Spinal cord (tissue), 10 donors: ENCODE measurements around the gene OSTM1. TPM values are rescaled to one million over a fixed set of nuclear protein-coding genes. Genes with fewer than 3 reads are reported as not detected.
A peak's percentile ranks its signal among the peaks of the same experiment; 100 is the strongest.

Source experiments
- DNase-seq, 6 donors: peaks; one replicate each; pipeline versions ENCODE4 v3.0.0 to v3.0.0-alpha.2; 2013 to 2015; ENCODE audit warnings: low spot score in 6 of 6, low read depth in 4 of 6
- H3K27ac ChIP-seq: one replicate; pipeline ENCODE4 v1.5.1; 2013; ENCODE audit warnings: low read depth, low read length, control low read depth
- H3K27me3 ChIP-seq: one replicate; pipeline ENCODE4 v1.6.1; 2013; ENCODE audit warnings: low read length; ENCODE audit not compliant: control insufficient read depth, insufficient read depth
- H3K36me3 ChIP-seq: one replicate; pipeline ENCODE4 v1.6.1; 2013; ENCODE audit warnings: low read length; ENCODE audit not compliant: control insufficient read depth, insufficient read depth
- H3K4me1 ChIP-seq: one replicate; pipeline ENCODE4 v1.6.1; 2013; ENCODE audit warnings: low read length; ENCODE audit not compliant: control insufficient read depth, insufficient read depth
- H3K4me3 ChIP-seq: one replicate; pipeline ENCODE4 v1.5.1; 2013; ENCODE audit warnings: low read depth, low read length, control low read depth
- H3K9me3 ChIP-seq: one replicate; pipeline ENCODE4 v1.6.1; 2013; ENCODE audit warnings: low read length; ENCODE audit not compliant: control insufficient read depth, insufficient read depth
- WGBS: methylation state at CpG from one replicate; pipeline ENCODE4 v1.1.5; 2013; ENCODE audit warnings: missing lambda C conversion rate; ENCODE audit not compliant: insufficient coverage; 5-methylcytosine and 5-hydroxymethylcytosine counted together
- polyA plus RNA-seq, 2 donors: library from polyadenylated mRNA; unstranded; fragments of 120-200 nt; gene quantifications; one replicate each; pipeline ENCODE4 v1.2.1, GENCODE V29; 2013; ENCODE audit not compliant: insufficient read length in 2 of 2
- total RNA-seq, 2 donors: library from RNA; depleted of rRNA in 1 of 2; stranded (reverse); fragments of 120-200 nt in 1 of 2; fragments of >200 nt in 1 of 2; gene quantifications; one replicate each; pipeline versions ENCODE4 v1.2.3 to v1.2.4, GENCODE V29; 2013 to 2014
- donor health status: healthy.

OSTM1 gene
- total and polyA plus RNA-seq, 4 donors, result 35.2 to 52.0 (median 44.3) TPM

- 67% methylated on average over 3 of the region's 5 CpGs for WGBS
- Histone ChIP-seq H3K27me3 (peaks cover 10% of the 10 kb centered on the region), H3K4me1 (no peaks in the 10 kb centered on the region), H3K4me3 (no peak overlapping the region), H3K36me3 (no peaks in the 10 kb centered on the region), H3K27ac (no peak overlapping the region), H3K9me3 (no peaks in the 10 kb centered on the region)
- no peak for DNase-seq
These were observed 31.7 kb upstream of the OSTM1 start for GRCh38 chr6:108106261-108106660.

- no peak for DNase-seq
- no CpG with 5 or more reads among the region's 1 CpG for WGBS
These were observed 31.0 kb upstream of the OSTM1 start for GRCh38 chr6:108105571-108105970.

GRCh38 chr6:108102965-108103364 lies 28.4 kb upstream of the OSTM1 start:
- H3K4me1 ChIP-seq, result no peaks in the 10 kb centered on the region
- H3K27me3 ChIP-seq, result peaks cover 3% of the 10 kb centered on the region
- no peak overlapping the region for H3K4me3 ChIP-seq
- DNase-seq, result no peak
- WGBS, result no CpG with 5 or more reads among the region's 3 CpGs
- no peaks in the 10 kb centered on the region for H3K36me3 ChIP-seq
- H3K27ac ChIP-seq, result no peak overlapping the region
- H3K9me3 ChIP-seq, result no peaks in the 10 kb centered on the region

More at GRCh38 chr6:108105571-108105970, 31.0 kb upstream of the OSTM1 start:
- Histone ChIP-seq H3K9me3 (no peaks in the 10 kb centered on the region), H3K27ac (no peak overlapping the region), H3K4me3 (no peak overlapping the region), H3K4me1 (no peaks in the 10 kb centered on the region), H3K36me3 (no peaks in the 10 kb centered on the region), H3K27me3 (peaks cover 5% of the 10 kb centered on the region)

GRCh38 chr6:108100003-108100402 lies 25.5 kb upstream of the OSTM1 start:
- WGBS, result no CpG with 5 or more reads among the region's 2 CpGs

GRCh38 chr6:108097882-108098281 lies 23.3 kb upstream of the OSTM1 start:
- H3K27me3 ChIP-seq, result peaks cover 3% of the 10 kb centered on the region
- no peak for DNase-seq
- no peaks in the 10 kb centered on the region for H3K4me1 ChIP-seq
- WGBS, result no CpG with 5 or more reads among the region's 1 CpG
- H3K27ac ChIP-seq, result no peak overlapping the region
- no peak overlapping the region for H3K4me3 ChIP-seq
- no peaks in the 10 kb centered on the region for H3K9me3 ChIP-seq
- H3K36me3 ChIP-seq, result no peaks in the 10 kb centered on the region

More at GRCh38 chr6:108100003-108100402, 25.5 kb upstream of the OSTM1 start:
- no peaks in the 10 kb centered on the region for H3K4me1 ChIP-seq
- H3K4me3 ChIP-seq, result no peak overlapping the region
- H3K27me3 ChIP-seq, result peaks cover 3% of the 10 kb centered on the region
- no peaks in the 10 kb centered on the region for H3K36me3 ChIP-seq
- no peak for DNase-seq
- no peak overlapping the region for H3K27ac ChIP-seq
- no peaks in the 10 kb centered on the region for H3K9me3 ChIP-seq

GRCh38 chr6:108093781-108094300 lies 19.3 kb upstream of the OSTM1 start:
- Histone ChIP-seq H3K36me3 (no peaks in the 10 kb centered on the region), H3K9me3 (no peaks in the 10 kb centered on the region), H3K4me3 (no peak overlapping the region), H3K27ac (no peak overlapping the region), H3K27me3 (no peaks in the 10 kb centered on the region), H3K4me1 (no peaks in the 10 kb centered on the region)
- no CpG with 5 or more reads among the region's 4 CpGs for WGBS
- peak in 1 of 6 donors; percentile 85 for DNase-seq

- Histone ChIP-seq H3K4me3 (no peak overlapping the region), H3K4me1 (no peaks in the 10 kb centered on the region), H3K27me3 (no peaks in the 10 kb centered on the region), H3K27ac (no peak overlapping the region), H3K36me3 (no peaks in the 10 kb centered on the region), H3K9me3 (no peaks in the 10 kb centered on the region)
- DNase-seq, result no peak
These were observed 16.7 kb upstream of the OSTM1 start for GRCh38 chr6:108091288-108091687.

- Histone ChIP-seq H3K4me3 (no peak overlapping the region), H3K36me3 (no peaks in the 10 kb centered on the region), H3K4me1 (no peaks in the 10 kb centered on the region), H3K27ac (no peak overlapping the region), H3K9me3 (no peaks in the 10 kb centered on the region), H3K27me3 (no peaks in the 10 kb centered on the region)
- no peak for DNase-seq
- 100% methylated on average over 3 of the region's 5 CpGs for WGBS
These were observed 8.8 kb upstream of the OSTM1 start for GRCh38 chr6:108083349-108083748.

GRCh38 chr6:108082539-108082938 lies 8.0 kb upstream of the OSTM1 start:
- Histone ChIP-seq H3K36me3 (no peaks in the 10 kb centered on the region), H3K27ac (no peak overlapping the region), H3K9me3 (no peaks in the 10 kb centered on the region), H3K4me1 (no peaks in the 10 kb centered on the region), H3K27me3 (no peaks in the 10 kb centered on the region), H3K4me3 (no peak overlapping the region)
- no peak for DNase-seq
- WGBS, result no CpG with 5 or more reads among the region's 1 CpG

GRCh38 chr6:108080010-108080780 lies 5.7 kb upstream of the OSTM1 start:
- WGBS, result 56% methylated on average over 2 of the region's 2 CpGs
- Histone ChIP-seq H3K4me3 (no peak overlapping the region), H3K9me3 (no peaks in the 10 kb centered on the region), H3K36me3 (no peaks in the 10 kb centered on the region), H3K4me1 (peaks cover 6% of the 10 kb centered on the region), H3K27ac (no peak overlapping the region), H3K27me3 (no peaks in the 10 kb centered on the region)
- no peak for DNase-seq
